Left ventricle myocardium superior (tissue), 1 donor: ENCODE results near the gene SFXN1. TPM values are rescaled to one million over a fixed set of nuclear protein-coding genes. Genes with fewer than 3 reads are reported as not detected.

Source experiments
- ATAC-seq: fragments of 200-7000 bp; cut with Tn5 transposase; one replicate; pipeline ENCODE4 v1.9.1; 2020; ENCODE audit warnings: mild to moderate bottlenecking, moderate library complexity
- DNase-seq: peaks from one replicate; pipeline ENCODE4 v3.0.0-alpha.2; 2020
- intact Hi-C: fragments of 100-400 bp; cut with micrococcal nuclease; formaldehyde crosslinking; loops from one replicate; pipeline ENCODE4 v1.11.0; 2022
- total RNA-seq: library from RNA; stranded (reverse); fragmentation: NEBNext Ultra II Directional; extraction: Animal tissue kit (Norgen Biotek cat#: 25700); gene quantifications from one replicate; pipeline ENCODE4 v1.2.1, GENCODE V29; 2021
- donor health status: DM: no; HTN: yes; CAD: no; lungs with severe emphysema.

The SFXN1 gene
- total RNA-seq, 1 donor from 2014 or later, result 34.7 TPM

GRCh38 chr5:175556794-175557193 lies 78.4 kb downstream of the SFXN1 start:
- DNase-seq (no peak), ATAC-seq (no peak)
- intact Hi-C loops, result no loop called here

- intact Hi-C loops, result no loop called here
- no peak for ATAC-seq
- no peak for DNase-seq
Measured at GRCh38 chr5:175557778-175558177, 79.4 kb downstream of the SFXN1 start.

GRCh38 chr5:175558801-175559480 lies 80.6 kb downstream of the SFXN1 start:
- ATAC-seq (no peak), DNase-seq (no peak)
- intact Hi-C loops, result no loop called here

- DNase-seq (no peak), ATAC-seq (no peak)
- intact Hi-C loops, result no loop called here
Measured at GRCh38 chr5:175560011-175560410, 81.7 kb downstream of the SFXN1 start.

GRCh38 chr5:175561085-175561484 lies 82.7 kb downstream of the SFXN1 start:
- ATAC-seq, result no peak
- intact Hi-C loops, result no loop called here
- DNase-seq, result no peak

GRCh38 chr5:175564716-175565115 lies 86.4 kb downstream of the SFXN1 start:
- DNase-seq (no peak), ATAC-seq (no peak)
- intact Hi-C loops, result no loop called here

GRCh38 chr5:175566697-175567096 lies 88.3 kb downstream of the SFXN1 start:
- intact Hi-C loops, result no loop called here
- ATAC-seq, result no peak
- no peak for DNase-seq

- no peak for DNase-seq
- ATAC-seq, result no peak
- intact Hi-C loops, result no loop called here
Measured at GRCh38 chr5:175567954-175568353, 89.6 kb downstream of the SFXN1 start.

- intact Hi-C loops, result no loop called here
- ATAC-seq (no peak), DNase-seq (no peak)
Measured at GRCh38 chr5:175569701-175570100, 91.3 kb downstream of the SFXN1 start.

GRCh38 chr5:175572886-175573285 lies 94.5 kb downstream of the SFXN1 start:
- intact Hi-C loops, result no loop called here
- DNase-seq (no peak), ATAC-seq (peak; percentile 94)

- intact Hi-C loops, result no loop called here
- no peak for DNase-seq
Measured at GRCh38 chr5:175573493-175574269, 95.3 kb downstream of the SFXN1 start.

GRCh38 chr5:175575301-175575700 lies 96.9 kb downstream of the SFXN1 start:
- intact Hi-C loops, result no loop called here
- DNase-seq (no peak), ATAC-seq (no peak)

More at GRCh38 chr5:175573493-175574269, 95.3 kb downstream of the SFXN1 start:
- ATAC-seq, result peak; percentile 63

GRCh38 chr5:175576096-175576495 lies 97.7 kb downstream of the SFXN1 start:
- intact Hi-C loops, result no loop called here
- DNase-seq, result no peak
- ATAC-seq, result no peak

- no peak for ATAC-seq
- intact Hi-C loops, result no loop called here
- DNase-seq, result no peak
Measured at GRCh38 chr5:175576591-175576990, 98.2 kb downstream of the SFXN1 start.

Other genes starting within 250 kb of the SFXN1 start
- gene DRD1, start 34.4 kb upstream of the SFXN1 start, total RNA-seq, result not detected
- gene HRH2, start 179.5 kb downstream of the SFXN1 start, total RNA-seq, result 58.0 TPM